ENCODE results near the gene C19orf33. TPM values are rescaled to one million over a fixed set of nuclear protein-coding genes. Genes with fewer than 3 reads are reported as not detected.
A peak's percentile ranks its signal among the peaks of the same experiment; 100 is the strongest.

C19orf33 gene
- total RNA-seq, 1 donor from 2014 or later, result 267 TPM

DNA sequence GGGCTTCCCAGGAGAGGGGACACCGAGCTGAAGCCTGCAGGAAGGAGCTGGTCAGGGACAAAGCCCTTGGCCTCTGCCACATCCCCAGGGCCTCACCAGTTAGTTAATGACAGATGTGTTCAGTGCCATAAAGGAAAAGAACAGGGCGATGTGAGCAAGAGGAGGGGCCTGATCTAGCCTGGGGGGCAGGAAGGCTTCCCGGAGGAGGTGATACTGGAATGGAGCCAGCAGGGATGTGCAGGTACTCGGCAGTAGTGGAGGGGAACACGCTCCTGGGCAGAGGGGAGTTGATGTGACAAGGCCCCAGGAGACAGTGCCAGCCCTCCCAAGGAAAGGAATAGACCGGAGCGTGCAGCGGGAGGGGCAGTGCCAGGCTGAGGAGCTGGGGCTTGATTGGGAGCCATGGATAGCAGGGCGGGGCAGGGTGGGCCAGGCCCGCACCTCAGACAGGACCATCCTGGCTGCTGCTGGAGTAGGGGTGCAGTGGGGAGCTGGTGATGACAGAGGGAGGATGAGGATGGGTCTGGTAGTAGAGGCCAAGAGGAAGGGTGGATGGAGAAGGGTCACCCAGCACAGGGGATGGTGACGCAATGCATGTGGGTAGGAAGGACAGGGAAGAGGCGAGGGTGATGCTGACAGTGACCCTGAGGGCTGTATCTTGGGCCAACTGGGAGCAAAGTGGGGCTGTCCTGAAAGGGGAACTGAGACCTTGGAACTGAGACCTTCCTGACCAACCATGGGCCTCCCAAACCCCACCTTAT is 4.1 kb downstream of the C19orf33 start:
- no peak for DNase-seq (ENCODE audit: low read depth)
- TF ChIP-seq, protein P1, sequence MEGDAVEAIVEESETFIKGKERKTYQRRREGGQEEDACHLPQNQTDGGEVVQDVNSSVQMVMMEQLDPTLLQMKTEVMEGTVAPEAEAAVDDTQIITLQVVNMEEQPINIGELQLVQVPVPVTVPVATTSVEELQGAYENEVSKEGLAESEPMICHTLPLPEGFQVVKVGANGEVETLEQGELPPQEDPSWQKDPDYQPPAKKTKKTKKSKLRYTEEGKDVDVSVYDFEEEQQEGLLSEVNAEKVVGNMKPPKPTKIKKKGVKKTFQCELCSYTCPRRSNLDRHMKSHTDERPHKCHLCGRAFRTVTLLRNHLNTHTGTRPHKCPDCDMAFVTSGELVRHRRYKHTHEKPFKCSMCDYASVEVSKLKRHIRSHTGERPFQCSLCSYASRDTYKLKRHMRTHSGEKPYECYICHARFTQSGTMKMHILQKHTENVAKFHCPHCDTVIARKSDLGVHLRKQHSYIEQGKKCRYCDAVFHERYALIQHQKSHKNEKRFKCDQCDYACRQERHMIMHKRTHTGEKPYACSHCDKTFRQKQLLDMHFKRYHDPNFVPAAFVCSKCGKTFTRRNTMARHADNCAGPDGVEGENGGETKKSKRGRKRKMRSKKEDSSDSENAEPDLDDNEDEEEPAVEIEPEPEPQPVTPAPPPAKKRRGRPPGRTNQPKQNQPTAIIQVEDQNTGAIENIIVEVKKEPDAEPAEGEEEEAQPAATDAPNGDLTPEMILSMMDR (conservative IDR thresholded peaks at IDR 0.05; ENCODE audit: low read depth, low read length), result no peak
- H3K4me3 ChIP-seq (ENCODE audit: low read depth, low read length), result no peak overlapping the region

DNA sequence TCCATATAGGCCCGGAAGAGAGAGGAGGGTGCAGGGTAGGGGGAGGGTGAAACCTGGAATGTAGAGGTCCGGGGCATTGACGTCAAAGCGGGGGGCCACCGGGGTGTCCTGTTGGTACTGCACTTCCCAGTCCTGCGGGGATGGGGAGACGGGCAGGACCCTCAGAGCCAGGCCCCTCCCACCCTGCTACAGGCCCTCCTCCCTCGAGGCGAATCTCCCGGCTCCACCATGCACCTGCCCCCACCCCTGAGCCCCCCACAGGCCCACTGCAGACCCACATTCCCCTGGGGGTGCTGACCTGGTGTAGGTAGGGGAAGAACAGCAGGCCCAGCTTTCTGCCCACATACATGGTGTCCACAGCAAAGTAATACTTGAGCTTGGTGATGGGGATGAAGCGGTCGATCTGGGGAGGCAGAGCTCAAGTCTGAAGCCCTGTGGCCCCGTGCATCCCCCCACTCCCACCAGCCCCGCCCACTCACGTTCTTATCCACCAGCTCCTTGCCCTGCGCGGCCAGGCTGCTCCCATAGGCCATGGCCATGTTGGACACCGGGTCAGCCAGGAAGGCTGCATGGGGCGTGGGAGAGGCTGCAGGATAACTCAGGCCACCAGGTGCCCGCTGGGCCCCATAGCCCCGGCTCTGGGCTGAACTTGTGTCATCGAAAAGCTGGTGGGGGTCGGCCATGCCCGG is 5.0 kb downstream of the C19orf33 start:
- TF ChIP-seq, protein P1 (conservative IDR thresholded peaks at IDR 0.05; ENCODE audit: low read depth, low read length), result no peak
- no peak overlapping the region for H3K4me3 ChIP-seq (ENCODE audit: low read depth, low read length)
- no peak for DNase-seq (ENCODE audit: low read depth)

DNA sequence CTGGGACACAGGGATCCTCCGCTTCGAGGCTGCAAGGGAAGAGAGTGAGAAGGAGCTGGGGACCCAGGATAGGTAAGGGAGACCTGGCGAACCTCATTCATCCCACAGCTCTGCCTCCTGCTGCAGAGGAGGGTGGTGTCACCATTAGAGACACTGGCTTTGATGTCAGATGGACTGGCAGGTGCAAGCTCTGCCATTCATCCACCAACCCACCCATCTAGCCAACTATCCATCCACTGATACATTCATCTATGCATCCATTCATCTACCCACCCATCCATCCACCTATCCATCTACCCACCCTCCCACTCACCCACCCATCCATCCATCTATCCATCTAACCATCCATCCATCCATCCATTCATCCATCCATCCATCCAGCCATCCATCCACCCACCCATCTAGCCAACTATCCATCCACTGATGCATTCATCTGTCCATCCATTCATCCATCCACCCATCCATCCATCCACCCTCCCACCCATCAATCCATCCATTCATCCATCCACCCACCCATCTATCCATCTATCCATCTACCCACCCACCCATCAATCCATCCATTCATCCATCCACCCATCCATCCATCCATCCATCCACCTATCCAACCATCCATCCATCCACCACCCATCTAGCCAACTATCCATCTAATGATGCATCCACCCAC is 5.7 kb downstream of the C19orf33 start:
- TF ChIP-seq, protein P1 (conservative IDR thresholded peaks at IDR 0.05; ENCODE audit: low read depth, low read length), result no peak
- DNase-seq (ENCODE audit: low read depth), result no peak
- no peak overlapping the region for H3K4me3 ChIP-seq (ENCODE audit: low read depth, low read length)

DNA sequence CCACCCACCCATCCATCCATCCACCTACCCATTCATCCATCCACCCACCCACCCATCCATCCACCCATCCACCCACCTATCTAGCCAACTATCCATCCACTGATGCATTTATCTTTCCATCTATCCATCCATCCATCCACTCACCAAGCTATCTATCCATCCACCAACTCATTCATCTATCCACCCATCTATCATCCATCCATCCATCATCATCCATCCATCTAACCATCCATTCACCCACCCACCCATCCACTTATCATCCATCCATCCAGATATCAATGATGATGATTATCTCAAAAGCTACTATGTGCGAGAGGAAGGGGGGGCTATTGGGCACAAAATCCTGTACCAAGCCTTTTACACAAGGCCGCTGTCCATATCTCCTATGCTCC is 6.2 kb downstream of the C19orf33 start:
- no peak overlapping the region for H3K4me3 ChIP-seq (ENCODE audit: low read depth, low read length)

DNA sequence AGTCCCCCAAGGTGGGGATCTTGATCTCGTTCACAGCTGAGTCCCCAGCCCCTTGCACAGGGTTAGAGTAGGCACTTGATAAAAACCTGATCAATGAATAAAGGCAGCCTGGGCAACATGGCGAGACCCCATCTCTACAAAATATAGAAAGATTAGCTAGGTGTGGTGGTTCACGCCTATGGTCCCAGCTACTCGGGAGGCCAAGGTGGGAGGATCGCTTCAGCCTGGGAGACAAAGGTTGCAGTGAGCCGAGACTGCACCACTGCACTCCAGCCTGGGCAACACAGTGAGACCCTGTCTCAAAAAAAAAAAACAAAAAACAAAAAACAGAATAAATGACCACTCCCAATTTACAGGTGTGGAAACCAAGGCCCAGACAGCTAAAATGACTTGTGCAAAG is 6.9 kb downstream of the C19orf33 start:
- DNase-seq (ENCODE audit: low read depth), result no peak
- TF ChIP-seq, protein P1 (conservative IDR thresholded peaks at IDR 0.05; ENCODE audit: low read depth, low read length), result no peak
- no peak overlapping the region for H3K4me3 ChIP-seq (ENCODE audit: low read depth, low read length)

More for the DNA sequence above, 6.2 kb downstream of the C19orf33 start:
- TF ChIP-seq, protein P1 (conservative IDR thresholded peaks at IDR 0.05; ENCODE audit: low read depth, low read length), result no peak
- no peak for DNase-seq (ENCODE audit: low read depth)

DNA sequence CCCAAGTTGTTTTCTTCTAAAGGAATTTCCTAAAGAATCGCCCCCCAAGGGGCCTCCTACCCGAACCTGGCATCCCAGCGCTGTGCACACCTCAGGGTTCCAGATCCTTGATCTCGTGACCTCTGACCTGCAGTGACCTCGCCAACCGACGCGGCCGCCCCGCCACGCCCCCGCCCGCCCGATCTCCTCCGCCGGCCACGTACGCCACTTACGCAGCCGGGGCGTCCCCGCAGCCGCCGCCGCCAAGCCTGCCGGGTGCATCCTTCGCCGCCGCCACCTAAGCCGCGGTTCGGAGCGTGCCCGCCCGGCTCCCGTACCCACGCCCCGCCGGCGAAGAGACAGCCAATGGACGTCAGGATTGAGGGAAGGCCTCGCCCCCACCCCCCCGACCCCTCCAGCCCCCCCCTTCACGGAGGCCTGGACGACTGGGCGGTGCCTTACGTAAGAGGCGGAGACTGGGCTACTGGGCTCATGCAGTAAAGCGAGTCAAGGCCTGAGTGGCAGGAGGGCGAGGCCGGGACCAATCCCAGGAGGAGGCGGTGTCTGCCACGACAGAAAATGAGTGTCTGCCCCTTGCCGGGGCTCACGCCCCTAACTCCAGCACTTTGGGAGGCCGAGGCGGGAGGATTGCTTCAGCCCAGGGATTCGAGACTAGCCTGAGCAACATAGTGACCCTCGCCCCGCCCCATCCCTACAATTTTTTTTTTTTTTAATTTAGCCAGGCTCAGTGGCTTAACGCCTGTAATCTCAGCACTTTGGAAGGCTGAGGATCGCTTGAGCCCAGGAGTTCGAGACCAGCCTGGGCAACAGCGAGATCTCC is 11.8 kb downstream of the C19orf33 start, which contains the start of gene YIF1B:
Gene YIF1B, minus strand, starts transcription at position 291 of the 820 bp plus-strand sequence. Its CDS starts 30 bp downstream, at position 261.
- peak; percentile 77 for DNase-seq (ENCODE audit: low read depth)
- H3K4me3 ChIP-seq (ENCODE audit: low read depth, low read length), result peak within 1 kb of the TSS; percentile 97
- TF ChIP-seq, protein P1 (conservative IDR thresholded peaks at IDR 0.05; ENCODE audit: low read depth, low read length), result no peak

All from epithelial cell of proximal tubule (primary cell).